ENCODE data around the gene ZMIZ1.

Gene ZMIZ1

DNA sequence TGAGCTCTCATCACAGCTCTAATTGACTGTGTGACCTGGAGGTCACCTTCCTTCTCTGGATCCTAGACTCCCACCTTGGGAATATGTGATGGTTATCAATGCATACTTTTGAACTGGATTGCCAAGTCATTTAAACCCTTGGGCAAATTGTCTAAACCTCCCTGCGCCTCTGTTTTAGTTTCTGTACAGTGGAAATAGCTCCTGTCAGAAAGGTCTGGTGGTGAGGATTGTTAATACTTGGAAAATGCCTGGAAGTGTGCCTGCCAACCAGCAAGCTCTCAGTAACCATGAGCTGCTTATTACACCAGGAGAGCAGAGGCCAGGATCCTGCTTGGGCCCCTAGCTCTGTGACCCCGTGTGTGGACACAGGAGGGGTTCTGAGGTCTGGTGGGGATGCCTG is 169.8 kb downstream of the ZMIZ1 start:
- no peak for DNase-seq

DNA sequence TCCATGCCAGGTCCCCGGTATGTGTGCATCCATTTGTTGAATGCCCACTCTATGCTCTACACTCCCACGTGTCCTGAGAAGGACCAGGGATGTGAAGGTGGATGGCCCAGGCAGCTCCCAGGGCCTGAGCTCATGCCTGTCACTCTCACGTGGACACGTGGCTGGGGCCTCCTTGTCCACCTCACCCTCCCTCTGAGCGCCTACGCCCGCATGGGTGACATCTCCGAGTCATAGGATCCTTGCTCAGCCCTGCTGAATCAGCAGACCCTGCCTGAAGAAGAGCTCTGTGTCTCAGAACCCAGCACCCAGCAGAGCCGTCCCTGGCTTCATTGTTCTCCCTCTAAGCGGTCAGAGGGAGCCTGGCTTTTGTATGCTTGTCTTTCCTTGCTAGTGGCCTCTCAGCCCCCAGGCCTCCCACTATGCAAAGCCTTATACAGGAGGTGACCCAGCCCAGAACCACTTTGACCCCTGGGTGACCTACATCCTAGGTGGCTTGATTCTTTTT is 170.6 kb downstream of the ZMIZ1 start:
- no peak for DNase-seq

GRCh38 chr10:79239924-79240581 is 171.3 kb downstream of the ZMIZ1 start:
- no peak for DNase-seq

DNA sequence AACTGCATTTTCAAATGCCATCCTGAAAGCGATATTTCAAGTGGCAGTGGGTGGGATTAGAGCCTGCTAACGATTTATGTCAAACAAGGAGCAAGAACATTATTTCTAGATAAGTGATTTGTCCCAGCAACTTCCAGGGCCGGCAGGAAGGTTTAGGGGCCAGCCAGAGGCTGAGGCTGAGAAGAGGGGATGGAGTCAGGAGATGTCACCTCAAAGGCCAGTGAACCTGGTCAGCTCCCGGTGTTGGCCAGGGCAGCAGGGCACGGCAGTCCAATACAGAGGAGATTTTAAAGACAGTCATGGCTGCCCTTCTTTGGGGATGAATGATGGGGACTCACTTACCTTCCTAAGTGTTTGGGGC is 172.8 kb downstream of the ZMIZ1 start:
- DNase-seq = no peak

DNA sequence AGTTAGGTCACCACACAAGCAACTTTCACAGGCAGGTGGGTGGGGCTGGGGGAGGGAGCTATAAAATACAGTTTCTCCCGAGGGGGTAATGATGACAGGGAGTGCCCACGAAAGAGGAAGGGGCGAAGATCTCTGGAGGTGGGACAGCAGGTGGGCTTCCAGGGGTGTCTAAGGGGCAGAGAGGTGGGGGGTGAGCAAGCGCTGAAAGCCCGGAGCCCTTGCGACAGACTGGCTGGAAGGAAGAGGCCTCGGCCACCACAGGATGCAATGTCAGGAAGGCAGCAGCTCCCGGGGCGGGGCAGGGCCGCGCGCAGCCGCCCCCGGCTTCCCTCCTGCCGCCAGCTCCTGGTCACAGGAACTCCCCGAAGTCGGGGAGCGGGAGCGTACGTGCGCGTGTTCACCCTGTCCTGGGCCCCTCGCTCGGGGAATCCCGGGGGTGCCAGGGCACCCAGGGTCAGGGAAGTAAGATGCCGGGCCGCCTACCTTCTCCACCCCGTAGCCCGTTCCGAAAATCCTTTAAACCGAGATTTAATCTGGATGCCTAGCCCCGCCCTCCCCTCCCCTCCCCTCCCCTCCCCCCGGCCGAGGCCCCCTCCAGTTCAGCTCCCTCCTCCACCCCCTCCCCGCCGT is 173.3 kb downstream of the ZMIZ1 start:
- no peak for DNase-seq

- peak in 1 of 2 experiments; percentile 66 for DNase-seq
Measured at GRCh38 chr10:79242620-79243152, 173.9 kb downstream of the ZMIZ1 start.

GRCh38 chr10:79243181-79244067 is 174.7 kb downstream of the ZMIZ1 start:
- peak in 1 of 2 experiments; percentile 29 for DNase-seq

- DNase-seq = no peak
Measured at GRCh38 chr10:79244068-79244442, 175.3 kb downstream of the ZMIZ1 start.

- no peak for DNase-seq
Measured at GRCh38 chr10:79244841-79245504, 176.2 kb downstream of the ZMIZ1 start.

- DNase-seq = no peak
Measured at GRCh38 chr10:79245539-79246208, 176.9 kb downstream of the ZMIZ1 start.

DNA sequence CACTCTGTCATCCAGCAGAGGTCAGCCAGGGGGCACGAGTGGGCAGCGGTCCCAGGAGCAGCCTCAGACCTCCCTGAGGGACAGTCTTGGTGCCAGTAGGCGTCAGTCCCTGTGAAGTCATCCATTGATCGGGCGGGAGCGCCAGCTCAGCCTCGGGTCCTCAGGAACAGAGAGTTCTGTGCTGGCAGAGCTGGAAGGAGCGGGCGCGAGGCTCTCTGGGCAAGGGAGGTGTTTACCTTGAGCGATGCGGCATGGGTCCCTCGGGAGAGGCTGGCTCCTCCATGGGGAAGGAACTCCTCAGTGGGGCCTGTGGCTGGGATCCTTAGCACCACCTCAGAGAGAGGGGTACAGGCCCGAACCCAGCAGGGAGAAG is 177.4 kb downstream of the ZMIZ1 start:
- DNase-seq = no peak

- DNase-seq = no peak
Measured at GRCh38 chr10:79246606-79247275, 178.0 kb downstream of the ZMIZ1 start.

DNA sequence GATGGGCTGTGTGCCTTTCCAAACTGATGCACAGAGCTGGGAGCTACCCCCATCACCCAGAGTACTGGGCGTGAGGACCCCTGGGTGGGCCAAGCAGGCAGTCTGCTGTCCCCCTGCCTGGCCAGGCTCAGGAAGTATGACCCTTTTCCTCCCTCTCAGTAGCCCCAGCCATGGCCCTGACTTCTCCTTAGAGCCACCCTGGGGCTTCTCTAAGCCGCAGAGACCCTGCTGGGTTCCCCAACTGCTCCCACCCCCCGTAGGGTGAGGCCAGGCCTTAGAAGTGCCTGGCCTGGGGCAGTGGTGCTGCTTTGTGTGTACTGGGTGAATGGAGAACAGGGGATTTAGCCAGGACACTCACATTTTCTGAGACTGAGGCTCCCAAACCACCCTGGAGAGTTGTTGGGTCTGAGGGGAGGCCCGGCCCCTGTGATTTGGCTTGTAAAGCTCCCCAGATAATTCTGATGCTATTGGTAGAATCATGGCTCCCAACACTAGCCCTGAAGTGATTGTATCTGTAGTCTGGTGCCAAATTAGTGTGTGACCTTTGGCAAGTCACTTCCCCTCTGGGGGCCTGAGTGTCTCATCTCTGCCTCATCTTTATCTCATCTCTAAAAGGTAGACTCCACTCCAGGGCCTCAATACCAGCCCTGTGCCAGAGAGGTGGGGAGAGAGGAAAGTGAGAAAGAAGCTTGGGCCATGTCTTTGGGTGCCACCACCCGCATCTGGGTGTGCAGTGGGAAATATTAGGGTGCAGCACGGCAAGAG is 178.8 kb downstream of the ZMIZ1 start:
- no peak for DNase-seq

GRCh38 chr10:79248341-79249185 is 179.8 kb downstream of the ZMIZ1 start:
- DNase-seq = no peak

DNA sequence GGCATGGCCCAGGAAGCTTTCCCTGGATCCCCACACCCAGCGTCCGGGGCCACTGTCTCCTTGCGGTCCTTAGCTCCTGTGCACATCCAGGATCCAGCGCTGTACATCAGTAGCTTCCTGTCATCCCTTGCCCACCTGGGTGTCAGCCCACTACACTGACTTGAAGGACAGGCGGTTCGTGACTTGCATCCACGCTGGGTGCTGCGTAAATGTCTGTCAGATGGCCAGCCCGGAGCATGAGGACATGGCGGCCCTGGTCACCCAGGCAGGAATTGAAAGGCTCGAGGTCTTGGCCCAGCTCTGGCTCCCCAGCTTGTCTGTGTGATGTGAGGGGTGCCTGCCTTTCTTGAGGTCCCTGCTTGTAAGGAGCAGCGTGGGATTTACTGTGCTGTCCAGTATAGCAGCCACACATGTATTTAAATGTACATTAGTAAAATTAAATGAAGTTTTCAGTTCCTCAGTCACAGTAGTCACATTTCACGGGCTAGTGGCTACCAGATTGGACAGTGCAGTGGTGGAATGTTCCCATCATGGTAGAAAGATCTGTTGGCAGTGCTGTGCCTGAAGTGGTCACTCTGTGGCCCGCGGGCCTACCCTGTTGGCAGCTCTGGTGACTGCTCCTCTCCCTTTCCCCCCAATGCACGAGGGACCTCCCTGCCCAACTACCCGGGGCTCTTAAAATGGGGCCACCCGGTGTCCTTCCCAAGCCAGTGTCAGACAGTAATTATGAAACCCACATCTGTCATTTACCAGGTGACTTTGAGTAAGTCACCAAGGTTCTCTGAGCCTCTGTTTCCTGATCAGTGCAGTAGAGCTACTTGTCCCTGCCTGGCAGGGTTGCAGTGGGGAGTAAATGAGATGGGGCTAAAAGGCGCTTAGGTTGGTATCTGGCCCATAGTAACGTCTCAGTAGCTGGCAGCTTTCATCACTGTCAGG is 180.7 kb downstream of the ZMIZ1 start:
- DNase-seq = no peak

GRCh38 chr10:79250259-79250658 is 181.5 kb downstream of the ZMIZ1 start:
- no peak for DNase-seq

DNA sequence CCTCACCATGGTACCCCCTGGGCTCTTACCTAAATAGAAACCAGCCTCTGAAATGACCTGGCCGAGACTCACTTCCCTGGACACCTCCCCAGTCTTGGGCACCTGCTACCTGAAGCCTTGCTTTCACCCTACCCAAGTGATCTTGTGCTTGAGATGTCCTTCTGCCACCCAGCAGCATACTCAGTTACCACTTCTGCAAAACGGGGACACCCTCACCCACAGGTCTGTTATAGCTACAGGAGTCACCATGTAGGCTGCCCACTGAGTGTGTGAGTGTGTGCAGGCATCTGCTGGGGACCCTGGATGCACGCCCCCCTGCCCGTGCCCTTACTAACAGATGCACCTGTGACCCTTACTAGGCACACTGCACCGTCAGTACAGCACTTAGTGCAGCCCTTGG is 183.7 kb downstream of the ZMIZ1 start:
- DNase-seq = no peak

- no peak for DNase-seq
Measured at GRCh38 chr10:79252971-79253370, 184.2 kb downstream of the ZMIZ1 start.

GRCh38 chr10:79253704-79254103 is 184.9 kb downstream of the ZMIZ1 start:
- DNase-seq = no peak

Data from NCI-H187 (cell line).